Nucleus accumbens (tissue), 56 donors: ENCODE data around the gene NFIB.

Experiments used
- DNase-seq, 56 donors: peaks; one replicate each; lab custom pipeline; 2025; lab: John Stamatoyannopoulos, UW

Gene NFIB

GRCh38 chr9:14321517-14322130, 7.7 kb upstream of the NFIB start:
- DNase-seq = no peak

- peak in 25 of 56 donors; percentile 10 to 77 (median 37) for DNase-seq
These were observed 6.6 kb upstream of the NFIB start for GRCh38 chr9:14320271-14321181.

GRCh38 chr9:14318934-14319580, 5.1 kb upstream of the NFIB start:
- DNase-seq = no peak

- no peak for DNase-seq
These were observed 4.4 kb upstream of the NFIB start for GRCh38 chr9:14318361-14318760.

- no peak for DNase-seq
These were observed 3.9 kb upstream of the NFIB start for GRCh38 chr9:14317667-14318320.

GRCh38 chr9:14316602-14317300, 2.8 kb upstream of the NFIB start:
- DNase-seq = peak in 20 of 56 donors; percentile 10 to 59 (median 30)

GRCh38 chr9:14315875-14316601, 2.1 kb upstream of the NFIB start:
- DNase-seq = peak in 13 of 56 donors; percentile 11 to 71 (median 52)

GRCh38 chr9:14314929-14315874, 1.3 kb upstream of the NFIB start:
- DNase-seq = peak in 49 of 56 donors; percentile 67 to 93 (median 86)

GRCh38 chr9:14314424-14314928, 535 bp upstream of the NFIB start:
- DNase-seq = peak in 18 of 56 donors; percentile 20 to 76 (median 52)

- DNase-seq = peak in 9 of 56 donors; percentile 20 to 81 (median 55)
These were observed 482 bp downstream of the NFIB start for GRCh38 chr9:14313378-14313940.

- peak in 10 of 56 donors; percentile 16 to 78 (median 42) for DNase-seq
These were observed 1.1 kb downstream of the NFIB start for GRCh38 chr9:14312719-14313377.

- no peak for DNase-seq
These were observed 1.8 kb downstream of the NFIB start for GRCh38 chr9:14311956-14312685.

- no peak for DNase-seq
These were observed 2.6 kb downstream of the NFIB start for GRCh38 chr9:14311171-14311949.

- no peak for DNase-seq
These were observed 3.6 kb downstream of the NFIB start for GRCh38 chr9:14310311-14310710.

GRCh38 chr9:14309403-14309802, 4.5 kb downstream of the NFIB start:
- no peak for DNase-seq

GRCh38 chr9:14308853-14309145, 5.1 kb downstream of the NFIB start:
- no peak for DNase-seq
